Measurements from ENCODE around the gene BRF1.

The BRF1 gene

DNA sequence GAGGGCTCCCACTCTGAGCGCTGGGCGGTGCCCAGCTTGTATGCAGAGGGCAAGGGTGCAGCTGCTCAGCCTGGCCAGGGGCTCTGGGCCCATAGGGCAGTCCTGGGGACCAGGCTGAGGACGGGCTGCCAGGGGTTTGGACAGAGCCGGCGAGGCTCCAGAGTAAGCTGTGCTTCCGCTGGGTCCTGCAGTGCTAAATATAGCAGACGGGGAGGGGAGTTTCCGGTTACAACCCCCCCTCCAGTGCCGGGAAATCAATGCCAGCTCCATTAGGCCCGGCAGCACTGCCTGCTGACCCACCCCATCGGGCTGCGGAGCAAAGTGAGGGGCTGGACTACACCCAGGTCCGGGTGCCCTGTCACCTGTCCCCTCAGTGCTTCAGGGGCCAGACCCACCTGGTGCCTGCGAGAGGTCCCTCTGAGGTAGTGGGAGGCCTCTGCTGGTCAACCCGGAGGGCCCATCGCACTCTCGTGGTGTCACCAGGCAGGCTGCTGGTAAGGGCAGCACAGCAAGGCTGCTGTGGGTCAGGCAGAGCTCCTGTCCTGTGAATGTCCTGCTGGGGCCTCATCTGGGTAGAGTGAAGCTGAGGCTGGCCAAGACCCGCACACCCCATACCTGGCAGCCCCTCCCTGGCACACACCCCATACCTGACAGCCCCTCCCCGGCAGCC is 129.7 kb downstream of the BRF1 start:
- Mint-ChIP-seq H3K27ac (no peak overlapping the region), H3K36me3 (ENCODE audit: low read depth) (no peaks in the 10 kb centered on the region), H3K9me3 (no peaks in the 10 kb centered on the region), H3K4me3 (no peak overlapping the region), H3K4me1 (peaks cover 13% of the 10 kb centered on the region), H3K27me3 (ENCODE audit: low read depth, poor library complexity) (peaks cover 25% of the 10 kb centered on the region)
- TF ChIP-seq, protein P1, sequence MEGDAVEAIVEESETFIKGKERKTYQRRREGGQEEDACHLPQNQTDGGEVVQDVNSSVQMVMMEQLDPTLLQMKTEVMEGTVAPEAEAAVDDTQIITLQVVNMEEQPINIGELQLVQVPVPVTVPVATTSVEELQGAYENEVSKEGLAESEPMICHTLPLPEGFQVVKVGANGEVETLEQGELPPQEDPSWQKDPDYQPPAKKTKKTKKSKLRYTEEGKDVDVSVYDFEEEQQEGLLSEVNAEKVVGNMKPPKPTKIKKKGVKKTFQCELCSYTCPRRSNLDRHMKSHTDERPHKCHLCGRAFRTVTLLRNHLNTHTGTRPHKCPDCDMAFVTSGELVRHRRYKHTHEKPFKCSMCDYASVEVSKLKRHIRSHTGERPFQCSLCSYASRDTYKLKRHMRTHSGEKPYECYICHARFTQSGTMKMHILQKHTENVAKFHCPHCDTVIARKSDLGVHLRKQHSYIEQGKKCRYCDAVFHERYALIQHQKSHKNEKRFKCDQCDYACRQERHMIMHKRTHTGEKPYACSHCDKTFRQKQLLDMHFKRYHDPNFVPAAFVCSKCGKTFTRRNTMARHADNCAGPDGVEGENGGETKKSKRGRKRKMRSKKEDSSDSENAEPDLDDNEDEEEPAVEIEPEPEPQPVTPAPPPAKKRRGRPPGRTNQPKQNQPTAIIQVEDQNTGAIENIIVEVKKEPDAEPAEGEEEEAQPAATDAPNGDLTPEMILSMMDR (IDR thresholded peaks at IDR 0.05): no peak
- DNase-seq: no peak

DNA sequence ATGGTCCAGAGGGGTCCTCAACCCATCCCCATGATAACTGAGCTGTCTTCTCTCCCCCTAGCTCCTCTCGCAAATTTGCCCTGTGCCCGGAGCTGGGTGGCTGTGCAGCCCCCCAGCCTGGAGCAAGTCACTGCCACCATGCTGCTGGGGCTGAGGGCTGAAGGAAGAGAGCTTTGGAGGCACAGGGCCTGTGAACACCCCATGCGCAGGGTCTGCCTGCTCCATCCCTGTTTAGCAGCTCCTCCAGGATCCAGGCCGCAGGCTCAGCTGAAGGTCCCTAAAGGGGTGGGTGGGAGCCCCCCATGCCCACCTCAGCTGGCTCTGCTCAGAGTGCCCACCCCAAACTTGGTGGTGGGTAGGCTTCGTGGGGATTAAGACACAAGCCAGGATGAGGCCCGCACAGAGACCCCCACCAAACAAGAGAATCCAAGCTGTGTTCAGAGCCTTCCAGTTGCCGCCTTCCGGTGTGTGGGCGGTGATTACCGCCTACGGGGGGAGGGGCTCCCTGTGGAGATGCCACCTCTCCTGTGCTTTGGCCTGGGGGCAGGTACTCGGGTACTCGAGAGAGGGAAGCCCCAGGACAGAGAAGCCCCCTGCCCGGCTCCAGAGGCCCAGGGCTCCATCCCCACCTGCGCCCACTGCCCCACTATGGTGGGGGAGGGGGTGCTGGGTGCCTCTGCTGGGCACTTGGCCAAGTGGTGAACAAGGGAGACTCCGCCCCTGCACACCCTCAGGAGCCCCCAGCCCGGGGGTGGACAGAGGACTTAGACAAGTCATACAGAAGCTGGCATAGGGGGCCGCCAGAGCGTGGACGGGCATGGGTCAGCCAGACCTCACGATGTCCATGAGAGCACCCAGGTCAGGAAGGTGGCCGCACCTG is 130.8 kb downstream of the BRF1 start:
- no peak for DNase-seq
- peak overlapping the region; percentile 71 for H3K4me3 Mint-ChIP-seq
- TF ChIP-seq, protein P1 (IDR thresholded peaks at IDR 0.05): no peak
- H3K36me3 Mint-ChIP-seq (ENCODE audit: low read depth): no peaks in the 10 kb centered on the region
- H3K4me1 Mint-ChIP-seq: peaks cover 23% of the 10 kb centered on the region
- H3K27me3 Mint-ChIP-seq (ENCODE audit: low read depth, poor library complexity): peaks cover 37% of the 10 kb centered on the region
- no peaks in the 10 kb centered on the region for H3K9me3 Mint-ChIP-seq
- H3K27ac Mint-ChIP-seq: no peak overlapping the region

DNA sequence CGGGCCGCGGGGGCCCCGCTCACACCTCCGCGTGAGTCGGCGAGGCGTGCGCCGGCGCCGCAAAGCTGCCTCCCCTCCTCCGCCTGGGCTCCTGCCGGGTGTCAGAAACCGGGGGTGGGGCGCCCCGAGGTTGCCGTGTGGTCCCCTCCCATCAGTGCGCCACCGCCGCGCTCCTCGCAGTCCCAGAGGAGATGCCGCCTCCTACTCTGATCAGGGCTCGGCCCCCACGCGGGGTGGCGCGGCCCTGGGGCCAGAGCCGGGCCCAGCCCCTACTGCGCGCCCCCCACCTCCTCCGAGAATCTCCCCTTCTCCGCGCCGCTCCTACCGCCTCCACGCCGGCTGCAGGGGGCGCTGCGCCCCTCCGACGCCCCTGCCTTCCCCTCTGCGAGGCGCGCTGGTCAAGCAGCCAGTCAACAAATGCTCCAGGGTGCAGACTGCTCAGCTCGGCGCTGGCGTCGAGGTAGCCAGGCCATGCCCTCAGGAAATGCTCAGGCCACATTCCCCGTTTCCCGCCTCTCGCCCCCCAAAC is 131.8 kb downstream of the BRF1 start:
- Mint-ChIP-seq H3K4me1 (peaks cover 30% of the 10 kb centered on the region), H3K36me3 (ENCODE audit: low read depth) (no peaks in the 10 kb centered on the region), H3K27me3 (ENCODE audit: low read depth, poor library complexity) (peaks cover 37% of the 10 kb centered on the region), H3K27ac (no peak overlapping the region), H3K4me3 (peak overlapping the region; percentile 58), H3K9me3 (no peaks in the 10 kb centered on the region)
- peak; percentile 60 for DNase-seq
- TF ChIP-seq, protein P1 (IDR thresholded peaks at IDR 0.05): peak; percentile 43

DNA sequence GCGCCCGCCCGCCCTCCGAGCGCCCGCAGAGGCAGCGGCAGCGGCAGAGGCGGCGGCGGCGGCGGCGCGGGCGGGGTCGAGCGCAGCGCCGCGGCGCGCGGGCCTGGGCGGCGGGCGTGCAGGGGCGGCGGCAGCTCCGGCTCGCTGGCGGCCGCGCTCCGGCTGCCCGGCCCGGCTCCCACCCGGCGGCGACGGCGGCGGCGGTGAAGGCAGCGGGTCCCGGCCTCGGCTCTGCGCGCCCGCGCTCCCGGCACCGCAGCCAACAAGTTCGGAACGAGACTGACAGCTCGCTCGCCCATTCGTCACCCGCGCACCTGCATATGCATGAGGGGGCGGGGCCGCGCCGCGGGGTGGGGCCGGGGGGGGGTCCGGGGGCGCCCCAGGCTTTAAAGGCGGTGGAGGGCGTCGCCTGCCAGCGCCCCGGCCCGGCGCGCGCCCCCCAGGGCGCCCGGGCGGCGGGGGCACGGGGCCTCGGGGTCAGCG is 132.3 kb downstream of the BRF1 start, which contains the start of gene JAG2:
Gene JAG2, minus strand, starts transcription at position 281 of the 483 bp plus-strand sequence. CDS start 356 bp downstream, outside the sequence.
- TF ChIP-seq, protein P1 (IDR thresholded peaks at IDR 0.05): no peak
- Mint-ChIP-seq H3K36me3 (ENCODE audit: low read depth) (no peaks in the 10 kb centered on the region), H3K27me3 (ENCODE audit: low read depth, poor library complexity) (peaks cover 37% of the 10 kb centered on the region), H3K4me1 (peaks cover 31% of the 10 kb centered on the region), H3K9me3 (no peaks in the 10 kb centered on the region), H3K4me3 (peak within 1 kb of the TSS; percentile 71), H3K27ac (no peak within 1 kb of the TSS)
- peak; percentile 66 for DNase-seq

DNA sequence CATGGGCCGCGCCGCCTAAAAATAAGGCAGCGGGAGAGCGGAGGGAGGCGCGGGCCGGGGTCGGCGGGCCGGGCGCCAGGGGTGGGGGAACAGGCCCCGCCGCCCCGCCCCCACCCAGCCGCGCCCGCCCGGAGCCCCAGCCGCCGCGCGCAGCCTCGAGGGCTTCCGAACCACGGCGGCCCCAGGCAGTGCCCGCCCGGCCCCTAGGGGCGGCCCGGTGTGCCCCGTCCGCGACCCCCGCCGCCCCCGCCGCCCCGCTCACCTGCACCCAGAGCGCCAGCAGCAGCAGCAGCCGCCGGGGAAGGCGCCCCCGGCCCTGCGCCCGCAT is 132.7 kb downstream of the BRF1 start:
- DNase-seq: no peak
- Mint-ChIP-seq H3K9me3 (no peaks in the 10 kb centered on the region), H3K27ac (no peak overlapping the region), H3K4me1 (peaks cover 34% of the 10 kb centered on the region), H3K4me3 (no peak overlapping the region), H3K36me3 (ENCODE audit: low read depth) (no peaks in the 10 kb centered on the region), H3K27me3 (ENCODE audit: low read depth, poor library complexity) (peaks cover 37% of the 10 kb centered on the region)
- TF ChIP-seq, protein P1 (IDR thresholded peaks at IDR 0.05): no peak

All from nephron progenitor cell (in vitro differentiated cells).